Brain microvascular endothelial cell (primary cell): ENCODE data around the gene RFC1.

Experiments
- DNase-seq: peaks from one replicate; pipeline ENCODE4 v3.0.0-alpha.2; 2020
- H3K27ac ChIP-seq: fragments of 250-450 bp; sonication (Bioruptor Pico); 2 replicates; pipeline ENCODE4 v1.5.1; 2020; ENCODE audit warnings: mild to moderate bottlenecking, moderate library complexity
- H3K27me3 ChIP-seq: fragments of 250-450 bp; sonication (Bioruptor Pico); replicated peaks from 2 replicates; pipeline ENCODE4 v1.5.1; 2020; ENCODE audit warnings: mild to moderate bottlenecking
- H3K36me3 ChIP-seq: fragments of 250-450 bp; sonication (Bioruptor Pico); replicated peaks from 2 replicates; pipeline ENCODE4 v1.5.1; 2020; ENCODE audit warnings: mild to moderate bottlenecking
- H3K4me3 ChIP-seq: 2 replicates; pipeline ENCODE4 v1.5.1; 2011; ENCODE audit warnings: low read depth, mild to moderate bottlenecking, control low read depth, low read length, moderate library complexity
- CTCF ChIP-seq: IDR thresholded peaks from 2 replicates; pipeline ENCODE4 v1.5.1; 2011; ENCODE audit warnings: low read depth, mild to moderate bottlenecking, moderate library complexity, low read length, control low read depth, inconsistent platforms; ENCODE audit errors: missing control alignments
- in situ Hi-C: cut with HindIII; loops from 2 replicates; pipeline ENCODE4 v1.10.0; 2017; ENCODE audit warnings: low sequenced_read_pairs, low pct_ligation_motif_present

Gene RFC1

GRCh38 chr4:39330353-39330752 lies 35.8 kb downstream of the RFC1 start:
- no peak for DNase-seq
- TF ChIP-seq CTCF = no peak
- Histone ChIP-seq H3K4me3 (no peak overlapping the region), H3K36me3 (no peaks in the 10 kb centered on the region), H3K27ac (no peak overlapping the region), H3K27me3 (no peaks in the 10 kb centered on the region)
- in situ Hi-C loops = no loop called here

- in situ Hi-C loops = no loop called here
- H3K36me3 ChIP-seq = no peaks in the 10 kb centered on the region
- no peak for TF ChIP-seq CTCF
These were observed 39.6 kb downstream of the RFC1 start for GRCh38 chr4:39326468-39326977.

GRCh38 chr4:39324897-39325613 lies 41.1 kb downstream of the RFC1 start:
- in situ Hi-C loops = no loop called here
- TF ChIP-seq CTCF = no peak
- H3K4me3 ChIP-seq = no peak overlapping the region
- H3K27ac ChIP-seq = no peak overlapping the region
- DNase-seq = no peak
- H3K27me3 ChIP-seq = no peaks in the 10 kb centered on the region
- no peaks in the 10 kb centered on the region for H3K36me3 ChIP-seq

More at GRCh38 chr4:39326468-39326977, 39.6 kb downstream of the RFC1 start:
- Histone ChIP-seq H3K27ac (no peak overlapping the region), H3K4me3 (no peak overlapping the region), H3K27me3 (no peaks in the 10 kb centered on the region)
- no peak for DNase-seq

- Histone ChIP-seq H3K4me3 (no peak overlapping the region), H3K27me3 (no peaks in the 10 kb centered on the region), H3K27ac (no peak overlapping the region), H3K36me3 (no peaks in the 10 kb centered on the region)
- no peak for TF ChIP-seq CTCF
- DNase-seq = no peak
- in situ Hi-C loops = no loop called here
These were observed 41.7 kb downstream of the RFC1 start for GRCh38 chr4:39324446-39324845.

GRCh38 chr4:39323821-39324220 lies 42.3 kb downstream of the RFC1 start:
- no peak overlapping the region for H3K4me3 ChIP-seq
- in situ Hi-C loops = no loop called here
- no peak overlapping the region for H3K27ac ChIP-seq
- no peak for TF ChIP-seq CTCF
- H3K36me3 ChIP-seq = no peaks in the 10 kb centered on the region
- no peaks in the 10 kb centered on the region for H3K27me3 ChIP-seq
- DNase-seq = no peak
